Heart left ventricle (tissue), 16 donors: ENCODE data around the gene PIERCE2. TPM values are rescaled to one million over a fixed set of nuclear protein-coding genes. Genes with fewer than 3 reads are reported as not detected.

Experiments used
- ATAC-seq, 4 donors: fragments of 200-7000 bp; cut with Tn5 transposase; one replicate each; pipeline ENCODE4 v1.9.1; 2020 to 2022; ENCODE audit warnings: moderate library complexity in 4 of 4, mild to moderate bottlenecking in 3 of 4, moderate number of reproducible peaks in 1 of 4
- DNase-seq, 5 donors: peaks; one replicate each; pipeline ENCODE4 v3.0.0-alpha.2; 2020
- H3K27ac ChIP-seq, 12 donors: fragments of 200-600 bp; sonication (generic) in 4 of 12; one replicate each; pipeline versions ENCODE4 v1.5.0 to v1.8.0; 2016 to 2022; ENCODE audit warnings: mild to moderate bottlenecking in 2 of 12
- H3K27me3 ChIP-seq, 9 donors: fragments of 200-600 bp; sonication (generic) in 2 of 9; one replicate each; pipeline versions ENCODE4 v1.5.1 to v1.8.0; 2016 to 2022; ENCODE audit warnings: mild to moderate bottlenecking in 3 of 9
- H3K36me3 ChIP-seq, 9 donors: fragments of 200-600 bp; sonication (generic) in 2 of 9; one replicate each; pipeline versions ENCODE4 v1.5.0 to v1.8.0; 2018 to 2022; ENCODE audit warnings: mild to moderate bottlenecking in 2 of 9
- H3K4me1 ChIP-seq, 12 donors: fragments of 200-600 bp; sonication (generic) in 4 of 12; one replicate each; pipeline versions ENCODE4 v1.5.0 to v1.8.0; 2016 to 2022; ENCODE audit warnings: mild to moderate bottlenecking in 3 of 12
- H3K4me3 ChIP-seq, 12 donors: fragments of 200-600 bp; sonication (generic) in 4 of 12; one replicate each; pipeline versions ENCODE4 v1.5.0 to v1.8.0; 2017 to 2022; ENCODE audit warnings: mild to moderate bottlenecking in 9 of 12, moderate library complexity in 4 of 12
- H3K9me3 ChIP-seq, 12 donors: fragments of 200-600 bp; sonication (generic) in 4 of 12; one replicate each; pipeline versions ENCODE4 v1.5.0 to v1.8.0; 2016 to 2022; ENCODE audit warnings: mild to moderate bottlenecking in 1 of 12
- POLR2A ChIP-seq, 2 donors: fragments of 450-650 bp; IDR thresholded peaks; one replicate each; pipeline ENCODE4 v1.6.1; 2017; ENCODE audit warnings: antibody characterized with exemption in 2 of 2, mild to moderate bottlenecking in 2 of 2, moderate library complexity in 2 of 2
- WGBS, 4 donors: extraction: QIAGEN DNeasy Blood & Tissue Kit in 2 of 4; methylation state at CpG; one replicate each; pipeline versions ENCODE4 v1.1.5 to v1.1.7; 2013 to 2018; 5-methylcytosine and 5-hydroxymethylcytosine counted together
- intact Hi-C, 10 donors: fragments of 100-400 bp; cut with DNase I; formaldehyde crosslinking; loops; one replicate each; pipeline versions ENCODE4 v1.11.1 to v1.14.2; 2022
- polyA plus RNA-seq, 2 donors: library from polyadenylated mRNA; stranded (reverse); fragments of 200-250 nt; gene quantifications; one replicate each; pipeline ENCODE4 v1.2.3, GENCODE V29; 2013
- total RNA-seq, 9 donors: library from RNA; depleted of rRNA in 2 of 9; stranded (reverse); fragments of >200 nt in 2 of 9; fragmentation: NEBNext Ultra II Directional in 3 of 9; extraction: Animal tissue kit (Norgen Biotek cat#: 25700) in 3 of 9; gene quantifications; one replicate each; pipeline versions ENCODE4 v1.1.0 to v1.2.4, GENCODE V29; 2016 to 2023
- TF ChIP-seq, protein P1 (sequence below), 12 donors: fragments of 200-600 bp; sonication (generic) in 4 of 12; IDR thresholded peaks; one replicate each; pipeline versions ENCODE4 v1.5.0 to v1.8.0; 2018 to 2022; ENCODE audit warnings: antibody characterized with exemption in 12 of 12, mild to moderate bottlenecking in 5 of 12
- donor health status: ischemic (EF 13 %, LVEDD 7.1; RV severe dilation, severe dysfunction).
- donor health status: healthy with polysubstance abuse.
- donor health status: DM: no; HTN: yes; CAD: no.
- donor health status: DM: no; HTN: no; CAD: no.
- donor health status: ischemic (EF 25% LVEDD 6.9; RV normal size, moderate dysfunction).
- donor health status: ischemic (EF 25% LVEDD 5.7; RV mildly dilated, moderate dysfunction).
- donor health status: healthy.
- donor health status: DM: yes; HTN: yes; CAD: no.
- donor health status: ischemic (EF 35%, LVEDD 5.7; RV mildly dilated, moderate dysfunction).
- donor health status: nonischemic (EF 11% LVEDD 7.7; RV severe dilation, severe dysfunction).
- donor health status: DM: yes; HTN: yes; CAD: no.
- donor health status: PGD.
- donor health status: ischemic (EF 29% LVEDD 5.4; RV normal size, mild dysfunction).
- donor health status: nonischemic (EF 23%, LVEDD 6.1; RV moderate dilation, normal function).

The PIERCE2 gene
- total and polyA plus RNA-seq, 11 donors, result 3.7 to 13.1 (median 5.8) TPM

DNA sequence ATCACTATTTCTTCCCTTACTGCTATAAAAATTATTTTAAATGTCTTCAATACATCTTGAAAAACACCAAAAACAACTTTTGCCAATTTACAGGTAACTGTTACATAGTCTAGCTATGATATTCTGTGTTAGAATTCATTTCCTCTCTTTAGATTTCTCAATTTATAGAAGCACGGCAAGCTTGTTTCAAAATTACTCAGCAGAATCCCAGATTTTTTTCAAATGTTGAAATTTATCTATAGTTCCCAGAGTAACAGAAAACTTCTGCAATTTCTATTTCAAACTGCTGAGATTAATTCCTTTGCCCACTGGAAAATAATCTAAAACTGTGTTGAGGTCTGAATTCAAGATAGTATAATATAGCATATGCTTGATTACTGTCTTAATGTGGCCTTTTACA, 41.3 kb upstream of the PIERCE2 start:
- H3K36me3 ChIP-seq, result peaks cover 0 to 87% (median 66%) of the 10 kb centered on the region in 9 donors
- H3K27me3 ChIP-seq, result no peaks in the 10 kb centered on the region
- ATAC-seq, result no peak
- no peak overlapping the region for H3K27ac ChIP-seq
- TF ChIP-seq, protein P1, sequence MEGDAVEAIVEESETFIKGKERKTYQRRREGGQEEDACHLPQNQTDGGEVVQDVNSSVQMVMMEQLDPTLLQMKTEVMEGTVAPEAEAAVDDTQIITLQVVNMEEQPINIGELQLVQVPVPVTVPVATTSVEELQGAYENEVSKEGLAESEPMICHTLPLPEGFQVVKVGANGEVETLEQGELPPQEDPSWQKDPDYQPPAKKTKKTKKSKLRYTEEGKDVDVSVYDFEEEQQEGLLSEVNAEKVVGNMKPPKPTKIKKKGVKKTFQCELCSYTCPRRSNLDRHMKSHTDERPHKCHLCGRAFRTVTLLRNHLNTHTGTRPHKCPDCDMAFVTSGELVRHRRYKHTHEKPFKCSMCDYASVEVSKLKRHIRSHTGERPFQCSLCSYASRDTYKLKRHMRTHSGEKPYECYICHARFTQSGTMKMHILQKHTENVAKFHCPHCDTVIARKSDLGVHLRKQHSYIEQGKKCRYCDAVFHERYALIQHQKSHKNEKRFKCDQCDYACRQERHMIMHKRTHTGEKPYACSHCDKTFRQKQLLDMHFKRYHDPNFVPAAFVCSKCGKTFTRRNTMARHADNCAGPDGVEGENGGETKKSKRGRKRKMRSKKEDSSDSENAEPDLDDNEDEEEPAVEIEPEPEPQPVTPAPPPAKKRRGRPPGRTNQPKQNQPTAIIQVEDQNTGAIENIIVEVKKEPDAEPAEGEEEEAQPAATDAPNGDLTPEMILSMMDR (IDR thresholded peaks at IDR 0.05), result no peak
- no peak for TF ChIP-seq POLR2A (IDR thresholded peaks at IDR 0.05)
- DNase-seq, result no peak
- peaks cover 0 to under 1% (median 0%) of the 10 kb centered on the region in 12 donors for H3K4me1 ChIP-seq
- no peak overlapping the region for H3K4me3 ChIP-seq
- intact Hi-C loops, result no loop called here
- 83 to 95% (median 87%) methylated on average over 1 of the region's 1 CpG for WGBS, 4 donors
- no peaks in the 10 kb centered on the region for H3K9me3 ChIP-seq

DNA sequence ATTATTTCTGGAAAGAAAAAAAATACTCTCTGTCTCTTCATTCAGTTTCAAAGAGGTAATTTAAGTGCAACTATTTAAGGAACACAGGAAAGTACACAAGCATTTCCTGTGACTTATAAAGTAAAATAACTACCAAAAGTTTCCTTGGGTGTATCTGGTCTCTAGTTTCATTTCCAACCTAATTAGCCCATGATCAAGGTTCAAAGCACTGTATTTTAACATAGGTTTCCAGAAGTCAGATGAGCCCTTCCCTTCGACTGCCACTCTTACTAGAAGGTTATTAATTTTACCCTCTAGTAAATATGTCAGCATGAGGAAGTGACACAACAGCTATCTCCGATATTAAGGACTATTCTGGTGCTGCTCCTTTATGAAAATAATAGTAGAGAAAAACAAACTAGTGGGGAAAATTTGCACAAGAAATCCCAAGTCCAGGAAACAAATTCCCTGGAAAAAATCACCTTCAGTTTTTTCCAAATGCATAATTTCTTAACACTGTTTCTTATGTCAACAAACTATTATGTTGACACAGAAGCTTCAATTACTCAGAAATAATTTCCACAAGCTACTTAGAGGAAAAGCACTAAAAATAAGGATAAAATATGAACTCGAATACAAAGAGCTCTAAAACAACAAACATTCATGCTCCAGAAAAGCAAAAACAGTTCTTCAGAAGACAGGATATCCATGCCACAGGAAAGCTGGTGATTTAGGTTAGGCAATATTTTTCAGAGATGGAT, 35.4 kb upstream of the PIERCE2 start:
- intact Hi-C loops, result loop anchor here in 1 of 10 donors (10.0 kb wide), 1 partner anchor 48 kb away; no protein-coding TSS in a partner anchor
- DNase-seq (no peak), ATAC-seq (peak in 1 of 4 donors; percentile 32)
- Histone ChIP-seq H3K4me3 (no peak overlapping the region), H3K9me3 (no peaks in the 10 kb centered on the region), H3K27ac (peak overlapping the region in 10 of 12 donors; percentile 5 to 74 (median 29)), H3K27me3 (no peaks in the 10 kb centered on the region), H3K4me1 (peaks cover 0 to 16% (median 2%) of the 10 kb centered on the region in 12 donors), H3K36me3 (peaks cover 0 to 93% (median 75%) of the 10 kb centered on the region in 9 donors)
- 25 to 43% (median 29%) methylated on average over 3 of the region's 3 CpGs for WGBS, 4 donors
- no peak for TF ChIP-seq POLR2A (IDR thresholded peaks at IDR 0.05)
- TF ChIP-seq, protein P1 (IDR thresholded peaks at IDR 0.05), result no peak

DNA sequence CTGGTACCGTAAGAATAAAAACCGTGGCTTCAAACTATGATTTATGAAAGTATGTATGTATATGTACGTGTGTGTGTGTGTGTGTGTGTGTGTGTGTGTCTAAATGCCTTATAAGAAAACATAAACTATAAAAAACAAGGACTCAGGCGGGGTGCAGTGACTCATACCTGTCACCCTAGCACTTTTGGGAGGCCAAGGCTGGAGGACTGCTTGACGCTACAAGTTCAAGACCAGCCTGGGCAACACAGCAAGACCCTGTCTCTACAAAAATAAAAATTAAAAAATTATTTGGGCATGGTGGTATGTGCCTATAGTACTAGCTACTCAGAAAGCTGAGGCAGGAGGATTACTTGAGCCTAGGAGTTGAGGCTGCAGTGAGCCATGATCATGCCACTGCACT, 29.2 kb upstream of the PIERCE2 start:
- Histone ChIP-seq H3K9me3 (no peaks in the 10 kb centered on the region), H3K36me3 (peaks cover 0 to 96% (median 61%) of the 10 kb centered on the region in 9 donors), H3K27ac (no peak overlapping the region), H3K4me1 (no peaks in the 10 kb centered on the region), H3K27me3 (no peaks in the 10 kb centered on the region), H3K4me3 (no peak overlapping the region)
- TF ChIP-seq, protein P1 (IDR thresholded peaks at IDR 0.05), result no peak
- TF ChIP-seq POLR2A (IDR thresholded peaks at IDR 0.05), result no peak
- DNase-seq (no peak), ATAC-seq (no peak)
- intact Hi-C loops, result loop anchor here in 1 of 10 donors (10.0 kb wide), 1 partner anchor 54 kb away; no protein-coding TSS in a partner anchor
- 84 to 94% (median 91%) methylated on average over 5 of the region's 5 CpGs for WGBS, 4 donors

DNA sequence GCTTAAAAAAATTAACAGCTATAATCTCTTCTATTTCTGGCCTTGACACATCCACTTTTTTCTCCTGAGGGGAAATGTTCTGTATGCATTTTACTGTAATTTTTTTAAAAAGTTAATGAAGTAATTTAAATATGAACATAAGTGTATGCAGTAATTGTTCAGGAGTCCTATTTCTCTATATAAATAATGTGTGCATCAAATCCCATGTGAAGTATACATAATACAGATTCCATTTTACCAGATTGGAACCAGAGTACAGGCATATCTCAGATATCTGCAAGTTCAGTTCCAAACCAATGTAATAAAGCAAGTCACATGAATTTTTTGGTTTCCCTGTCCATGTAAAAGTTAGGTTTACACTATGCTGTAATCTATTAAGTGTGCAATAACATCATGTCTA, 26.7 kb upstream of the PIERCE2 start:
- intact Hi-C loops, result no loop called here
- ATAC-seq (no peak), DNase-seq (no peak)
- H3K27ac ChIP-seq, result no peak overlapping the region
- H3K27me3 ChIP-seq, result no peaks in the 10 kb centered on the region
- peaks cover 0 to 96% (median 73%) of the 10 kb centered on the region in 9 donors for H3K36me3 ChIP-seq
- no peaks in the 10 kb centered on the region for H3K9me3 ChIP-seq
- no peak overlapping the region for H3K4me3 ChIP-seq
- no peak for TF ChIP-seq POLR2A (IDR thresholded peaks at IDR 0.05)
- TF ChIP-seq, protein P1 (IDR thresholded peaks at IDR 0.05), result no peak
- H3K4me1 ChIP-seq, result no peaks in the 10 kb centered on the region
